HG02852 (cell line): ENCODE data around the gene TMEM238L.

Source experiments
- ATAC-seq: cut with Tn5 transposase; IDR thresholded peaks from one replicate; pipeline ENCODE4 v1.9.1; 2021; ENCODE audit warnings: mild to moderate bottlenecking, moderate library complexity; ENCODE audit not compliant: unreplicated experiment

Gene TMEM238L

DNA sequence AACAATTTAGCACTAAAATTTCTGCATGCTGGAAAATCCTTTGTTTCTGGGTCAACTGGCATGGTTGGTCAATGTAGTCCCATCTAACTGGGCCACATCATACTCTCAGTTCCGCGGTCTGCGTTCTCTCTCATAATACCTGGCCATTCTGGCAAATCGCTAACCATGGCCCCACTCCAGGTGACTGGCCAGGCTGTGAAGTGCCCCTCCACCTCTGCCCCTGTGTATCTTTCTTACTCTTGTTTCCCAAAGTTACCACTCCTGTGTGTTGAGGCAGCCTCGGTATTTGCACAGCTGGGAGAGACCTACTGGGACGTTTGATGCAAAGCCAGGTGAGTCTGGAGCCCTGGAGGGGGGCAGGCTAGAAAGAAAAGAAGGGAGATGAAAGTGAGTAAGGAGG lies 2.0 kb upstream of the TMEM238L start:
- no peak for ATAC-seq

DNA sequence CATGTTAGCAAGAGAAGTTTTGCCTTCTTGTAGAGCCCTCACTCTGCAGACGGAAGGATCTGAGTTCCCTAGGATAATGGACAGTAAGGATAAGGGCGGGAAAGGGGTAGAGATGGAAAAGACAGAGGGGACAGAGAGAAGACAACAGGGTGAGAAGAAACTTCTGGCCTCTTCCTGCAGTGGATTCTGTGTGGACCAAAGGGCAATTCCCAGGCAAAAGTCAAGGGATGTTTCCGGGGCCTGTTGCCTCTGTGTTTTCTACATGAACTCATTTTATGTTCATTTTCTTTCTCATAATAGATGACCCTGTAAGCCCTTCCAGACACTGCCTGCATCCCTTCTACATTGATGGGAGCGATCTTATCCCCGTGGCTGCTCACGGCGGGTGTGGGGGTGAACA lies 647 bp upstream of the TMEM238L start:
- ATAC-seq, result no peak

GRCh38 chr17:10803350-10803749 lies 549 bp downstream of the TMEM238L start:
- ATAC-seq, result no peak

DNA sequence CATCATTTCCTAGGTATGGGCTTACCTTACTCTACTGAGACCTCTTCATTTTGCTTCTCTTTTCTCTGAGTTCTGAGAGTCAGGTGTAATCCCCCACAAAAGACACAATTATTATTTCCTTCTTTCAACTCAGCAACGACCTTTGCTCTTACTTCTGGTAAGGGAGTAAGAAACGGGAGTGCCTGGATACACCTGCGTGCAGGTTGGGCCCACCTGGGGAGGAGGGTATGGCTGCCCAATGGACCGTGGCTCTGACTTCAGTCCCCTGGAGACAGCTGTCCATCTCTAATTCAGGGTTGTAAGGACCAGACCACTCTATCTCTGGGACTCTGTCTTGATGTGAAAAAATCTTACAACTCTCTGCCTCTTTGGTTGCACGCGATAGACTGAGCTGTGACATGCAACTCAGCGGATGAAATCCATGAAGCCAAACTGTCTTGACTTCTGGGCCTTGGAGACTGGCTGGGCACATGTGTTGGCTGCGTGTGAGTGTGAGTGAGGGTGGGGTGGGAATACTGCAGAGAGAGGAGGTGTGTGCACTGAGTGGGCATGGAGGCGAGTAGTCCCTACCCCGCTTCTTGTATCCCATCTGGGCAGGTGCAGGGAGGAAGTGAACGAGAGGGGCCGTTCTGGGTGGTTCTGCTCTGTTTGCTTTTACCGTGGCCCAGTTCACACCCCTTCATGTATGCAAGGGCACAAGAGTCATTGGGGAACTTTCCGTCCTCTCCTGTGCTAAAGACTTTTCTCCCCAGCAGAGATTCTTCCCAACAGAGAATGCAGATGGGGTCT lies 1.2 kb downstream of the TMEM238L start:
- ATAC-seq, result no peak

- no peak for ATAC-seq
Measured at GRCh38 chr17:10799407-10799806, 4.5 kb downstream of the TMEM238L start.

- ATAC-seq, result no peak
Measured at GRCh38 chr17:10798910-10799309, 5.0 kb downstream of the TMEM238L start.

DNA sequence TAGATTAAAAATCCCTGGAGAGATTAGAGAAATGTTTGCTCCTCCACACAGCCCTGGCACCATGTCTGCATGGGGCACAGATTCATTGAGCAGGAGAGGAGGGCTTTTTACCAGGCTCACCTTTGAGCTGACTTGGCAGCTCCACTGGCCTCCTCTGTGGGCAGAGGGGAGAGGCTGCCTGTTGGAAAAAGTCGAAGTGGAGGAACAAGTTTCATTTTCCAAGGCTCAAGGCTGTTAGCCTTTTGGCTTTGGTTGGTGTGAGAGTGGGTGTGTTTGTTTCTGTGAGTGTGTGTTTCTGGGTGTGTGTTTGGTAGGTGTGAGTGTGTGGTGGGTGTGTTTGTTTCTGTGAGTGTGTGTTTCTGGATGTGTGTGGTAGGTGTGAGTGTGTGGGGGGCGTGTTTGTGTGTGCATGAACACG lies 5.6 kb downstream of the TMEM238L start:
- no peak for ATAC-seq

DNA sequence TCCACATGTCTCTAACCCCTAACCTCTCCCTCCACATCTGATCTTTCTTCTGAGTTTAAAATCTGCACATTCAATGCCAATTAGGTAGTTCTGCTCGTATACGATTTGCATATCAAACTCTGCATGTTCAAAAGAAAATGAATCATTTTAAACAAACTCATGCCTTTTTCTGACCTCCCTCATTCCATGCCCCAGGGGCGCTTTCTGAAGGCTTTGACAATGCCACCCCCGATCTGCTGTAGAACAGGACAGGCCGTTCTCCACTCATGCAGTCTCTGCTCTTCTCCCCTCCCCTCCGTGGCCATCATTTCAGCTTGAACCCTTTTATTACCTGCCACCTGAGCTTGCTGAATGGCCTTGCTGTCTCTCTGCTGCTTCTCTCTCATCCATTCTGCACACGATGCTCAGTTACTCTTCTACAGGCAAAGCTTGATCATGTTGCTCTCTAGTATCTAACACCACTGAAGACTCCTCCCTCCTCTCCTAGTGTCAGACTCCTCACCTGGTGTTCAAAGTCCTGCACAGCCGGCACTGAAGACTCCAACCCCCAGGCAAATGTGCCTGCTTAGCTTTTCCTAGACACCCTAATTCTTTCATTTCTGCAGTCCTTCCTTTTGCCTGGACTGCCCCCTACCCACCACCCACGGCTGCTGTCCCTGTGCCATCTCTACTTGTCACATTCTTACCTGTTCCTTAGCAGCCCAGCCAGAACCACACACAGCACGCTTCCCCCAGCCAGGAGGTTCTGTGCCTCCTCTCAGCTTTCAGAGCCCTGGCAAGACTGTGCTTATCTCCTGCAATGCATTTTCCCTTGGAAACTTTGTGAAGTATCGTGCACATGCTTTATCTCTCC lies 6.2 kb downstream of the TMEM238L start:
- ATAC-seq, result no peak

DNA sequence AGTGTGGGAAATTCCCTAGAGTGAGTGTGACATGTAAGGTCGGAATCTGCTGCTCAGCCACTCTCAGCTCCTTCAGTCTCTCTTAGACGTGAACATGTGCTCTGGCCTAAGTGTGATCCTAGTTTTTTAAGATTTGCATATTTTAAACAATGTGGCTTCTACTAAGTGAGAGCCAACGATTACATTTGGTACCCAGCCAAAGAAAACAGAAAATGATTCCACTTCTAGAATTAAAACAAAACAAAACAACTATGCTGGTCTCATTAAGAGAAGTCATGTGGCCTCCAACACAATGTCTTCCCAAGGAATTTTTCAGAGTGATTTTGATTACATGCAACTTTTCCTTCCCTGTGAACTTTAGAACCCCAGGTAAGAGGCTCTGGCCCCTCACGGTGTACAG lies 10.1 kb downstream of the TMEM238L start:
- ATAC-seq, result no peak

GRCh38 chr17:10793256-10793655 lies 10.6 kb downstream of the TMEM238L start:
- ATAC-seq, result no peak

DNA sequence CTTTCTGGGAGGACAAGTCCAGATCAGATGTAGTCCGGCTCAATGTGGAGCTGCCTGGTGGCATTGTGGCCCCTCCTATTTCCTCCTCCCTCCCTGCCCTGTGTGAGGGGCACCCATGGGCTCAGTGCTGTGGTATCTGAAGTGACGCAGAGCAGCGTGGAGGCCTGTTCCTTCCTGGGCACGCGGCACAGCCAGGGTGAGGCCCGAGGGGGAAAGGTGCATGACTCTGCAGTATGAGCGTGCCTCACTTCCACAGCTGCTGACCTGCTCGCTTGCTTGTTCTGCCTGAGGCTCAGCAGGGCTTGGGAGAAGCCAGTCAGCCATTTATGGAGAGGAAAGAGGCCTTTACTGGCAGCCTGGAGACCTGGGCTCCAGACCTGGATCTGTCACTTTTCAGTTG lies 11.7 kb downstream of the TMEM238L start:
- no peak for ATAC-seq

DNA sequence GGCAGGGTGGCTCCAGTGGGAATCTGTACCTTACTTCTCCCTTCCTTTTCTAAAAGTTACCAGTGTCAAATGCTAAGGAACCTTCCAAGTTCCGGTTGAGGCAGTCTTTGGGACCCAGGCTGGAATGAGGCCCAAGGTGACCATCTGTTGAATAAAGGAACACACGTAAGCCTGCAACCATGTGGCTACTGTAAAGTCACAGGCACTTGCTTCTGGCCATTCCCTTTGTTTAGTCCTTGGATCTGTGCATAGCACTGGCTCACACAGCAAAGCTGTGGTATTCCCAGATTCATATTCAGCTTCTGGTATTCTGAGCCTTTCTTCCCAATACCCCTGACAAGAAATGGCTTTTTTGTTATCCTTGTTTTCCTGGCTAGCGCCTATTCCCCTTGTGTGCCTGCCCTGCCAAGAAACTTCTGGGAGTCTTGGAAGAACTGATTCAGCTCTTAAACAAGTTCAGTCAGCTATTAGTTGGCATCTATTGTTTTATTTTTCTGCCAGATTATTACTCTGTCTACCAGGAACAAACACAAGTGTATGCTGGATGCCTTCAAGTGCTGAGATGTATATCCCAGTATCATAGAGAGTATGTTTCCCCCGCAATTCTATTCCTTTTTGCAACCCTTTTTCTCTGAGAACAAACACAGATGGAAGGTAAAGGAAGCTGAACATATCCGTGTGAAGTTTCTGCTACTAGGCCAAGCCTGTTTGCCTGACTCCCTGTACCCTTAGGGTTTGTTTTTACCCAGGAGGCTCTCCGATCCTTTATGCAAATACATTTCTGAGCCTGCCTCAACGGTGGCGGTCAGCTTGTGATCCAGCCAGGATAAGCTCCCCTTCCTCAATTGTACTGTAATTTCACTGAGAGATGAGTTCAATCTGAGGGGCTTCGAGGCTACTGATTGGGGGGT lies 13.2 kb downstream of the TMEM238L start:
- no peak for ATAC-seq

- no peak for ATAC-seq
Measured at GRCh38 chr17:10789694-10790271, 14.1 kb downstream of the TMEM238L start.

DNA sequence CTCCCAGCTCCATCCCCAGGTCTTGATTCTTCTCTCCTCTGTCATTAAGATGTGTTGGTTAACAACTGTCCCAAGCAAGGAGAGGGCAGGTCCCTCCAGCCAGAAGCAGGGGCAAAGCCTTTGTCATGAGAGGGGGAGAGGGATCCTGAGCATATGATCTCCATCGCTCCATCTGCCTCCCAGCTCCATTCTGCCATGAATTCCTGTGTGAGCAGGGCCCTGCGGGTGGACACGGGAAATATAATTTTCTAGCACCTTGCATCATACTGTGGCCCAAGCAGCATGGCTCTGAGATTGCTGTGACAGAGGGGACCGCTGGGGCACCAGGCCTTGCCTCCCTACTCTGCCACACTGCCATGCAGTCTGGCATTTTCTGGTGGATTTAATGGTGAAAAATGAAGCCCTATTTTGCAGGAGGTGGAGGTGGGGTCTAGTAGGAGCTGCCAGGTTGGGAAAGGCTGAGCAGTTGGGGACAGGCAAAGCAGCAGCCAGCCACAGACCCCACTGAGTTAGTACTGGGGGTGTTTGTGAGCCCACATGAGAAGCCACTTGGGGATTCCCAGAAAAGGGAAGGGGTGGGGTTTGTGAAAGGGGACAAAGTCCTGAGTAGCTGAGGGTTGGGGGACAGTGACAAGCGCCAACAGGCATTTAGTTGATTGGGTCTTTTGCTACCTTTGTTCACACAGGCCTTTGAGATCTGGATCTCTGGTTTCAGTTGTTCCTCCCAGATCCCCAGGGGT lies 16.4 kb downstream of the TMEM238L start:
- ATAC-seq, result no peak

DNA sequence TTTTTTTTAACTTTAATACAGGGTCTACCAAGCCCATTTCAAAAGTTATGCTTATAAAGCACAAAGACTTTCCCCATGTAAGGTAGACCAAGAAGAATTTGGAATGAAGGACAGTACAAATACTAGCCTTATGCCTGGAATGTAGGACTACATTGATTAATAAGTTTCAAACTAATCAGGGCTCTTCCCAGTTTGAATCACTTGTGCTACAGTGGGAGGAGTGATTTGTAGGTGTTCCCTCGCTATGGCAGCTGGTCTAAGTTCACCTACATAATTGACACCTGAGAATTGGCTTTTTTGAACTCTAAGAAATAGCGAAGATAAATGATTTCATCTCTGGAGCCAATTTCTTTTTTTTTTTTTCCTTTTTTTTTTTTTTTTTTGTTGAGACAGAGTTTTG lies 18.6 kb downstream of the TMEM238L start:
- no peak for ATAC-seq

GRCh38 chr17:10779609-10780008 lies 24.3 kb downstream of the TMEM238L start:
- no peak for ATAC-seq

GRCh38 chr17:10777890-10778289 lies 26.0 kb downstream of the TMEM238L start:
- ATAC-seq, result no peak

DNA sequence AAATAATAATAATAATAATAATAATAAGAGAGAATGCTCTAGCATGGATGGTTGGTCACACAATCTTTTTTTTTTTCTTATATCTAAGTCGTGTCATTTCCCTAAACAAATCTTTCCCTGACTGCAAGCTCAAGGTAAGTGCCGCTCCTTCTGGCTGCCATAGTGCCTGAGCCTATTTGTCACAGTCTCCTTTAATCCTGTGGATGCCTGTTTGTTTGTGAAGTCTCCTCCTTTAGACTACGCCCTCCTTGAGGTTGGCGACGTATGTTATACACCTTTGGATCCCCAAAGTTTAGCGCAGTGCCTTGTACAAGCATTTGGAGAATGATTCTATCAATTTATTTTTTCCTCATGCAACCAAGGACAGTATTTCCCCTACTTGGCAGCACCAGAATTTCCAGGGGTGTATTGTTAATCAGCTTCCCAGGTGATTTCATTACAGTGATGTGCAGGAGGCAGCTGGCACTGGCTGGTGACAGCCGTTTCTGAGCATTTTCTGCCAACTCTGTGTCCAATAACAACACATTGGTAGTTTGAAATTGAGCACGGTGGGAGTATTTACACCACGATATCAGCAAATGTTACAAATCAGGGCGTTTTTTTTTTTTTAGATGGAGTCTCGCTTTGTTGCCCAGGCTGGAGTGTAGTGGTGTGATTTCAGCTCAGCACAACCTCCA lies 26.6 kb downstream of the TMEM238L start:
- no peak for ATAC-seq

GRCh38 chr17:10776381-10776780 lies 27.5 kb downstream of the TMEM238L start:
- no peak for ATAC-seq
